ENCODE results near the gene ADNP. TPM values are rescaled to one million over a fixed set of nuclear protein-coding genes. Genes with fewer than 3 reads are reported as not detected.
"Not testable (repeated sequence)": the region's sequence is repeated elsewhere in the genome, so short reads cannot be mapped to it uniquely, and the experiment has no call there.

The ADNP gene
- polyA plus RNA-seq, 1 experiment = 36.8 TPM

GRCh38 chr20:50883856-50884255, 47.4 kb downstream of the ADNP start:
- Histone ChIP-seq H3K4me3 (ENCODE audit: low read depth, low read length) (no peak overlapping the region), H3K27me3 (ENCODE audit: control insufficient read depth, insufficient read depth, low read length) (no peaks in the 10 kb centered on the region), H3K9me3 (ENCODE audit: control insufficient read depth, insufficient read depth, low read length) (0 out of 2 replicates have a peak, but pooled peaks cover 3% of the 10 kb centered on the region), H3K27ac (ENCODE audit: low read depth, low read length) (no peak overlapping the region)
- ChIA-PET CTCF (no interaction called here), POLR2A (no interaction called here)
- no peak for DNase-seq (ENCODE audit: low read depth, low spot score)
- no peak for TF ChIP-seq CTCF (IDR thresholded peaks at IDR 0.05; ENCODE audit: low read depth, low read length)

- H3K9me3 ChIP-seq (ENCODE audit: control insufficient read depth, insufficient read depth, low read length); H3K27me3 ChIP-seq (ENCODE audit: control insufficient read depth, insufficient read depth, low read length); H3K27ac ChIP-seq (ENCODE audit: low read depth, low read length); H3K4me3 ChIP-seq (ENCODE audit: low read depth, low read length); POLR2A ChIA-PET; DNase-seq (ENCODE audit: low read depth, low spot score); CTCF ChIA-PET: not testable (repeated sequence)
Measured at GRCh38 chr20:50881759-50882424, 49.3 kb downstream of the ADNP start.

GRCh38 chr20:50879649-50880550, 51.3 kb downstream of the ADNP start:
- ChIA-PET CTCF (no interaction called here), POLR2A (no interaction called here)
- no peak for TF ChIP-seq CTCF (IDR thresholded peaks at IDR 0.05; ENCODE audit: low read depth, low read length)
- H3K4me3 ChIP-seq (ENCODE audit: low read depth, low read length) = no peak overlapping the region
- DNase-seq (ENCODE audit: low read depth, low spot score) = no peak
- H3K27me3 ChIP-seq (ENCODE audit: control insufficient read depth, insufficient read depth, low read length) = no peaks in the 10 kb centered on the region
- 0 out of 2 replicates have a peak, but pooled peaks cover 3% of the 10 kb centered on the region for H3K9me3 ChIP-seq (ENCODE audit: control insufficient read depth, insufficient read depth, low read length)
- H3K27ac ChIP-seq (ENCODE audit: low read depth, low read length) = no peak overlapping the region

GRCh38 chr20:50877232-50877743, 53.9 kb downstream of the ADNP start:
- Histone ChIP-seq H3K9me3 (ENCODE audit: control insufficient read depth, insufficient read depth, low read length) (no peaks in the 10 kb centered on the region), H3K27ac (ENCODE audit: low read depth, low read length) (no peak overlapping the region), H3K4me3 (ENCODE audit: low read depth, low read length) (no peak overlapping the region), H3K27me3 (ENCODE audit: control insufficient read depth, insufficient read depth, low read length) (no peaks in the 10 kb centered on the region)
- ChIA-PET POLR2A (no interaction called here), CTCF (no interaction called here)
- TF ChIP-seq CTCF (IDR thresholded peaks at IDR 0.05; ENCODE audit: low read depth, low read length) = no peak
- no peak for DNase-seq (ENCODE audit: low read depth, low spot score)

- no peak for DNase-seq (ENCODE audit: low read depth, low spot score)
- ChIA-PET POLR2A (interaction anchor here (1.0 kb wide), 1 partner anchor 11 kb away, joined by 5 read pairs; no protein-coding TSS in a partner anchor), CTCF (no interaction called here)
- H3K27me3 ChIP-seq (ENCODE audit: control insufficient read depth, insufficient read depth, low read length) = no peaks in the 10 kb centered on the region
- H3K27ac ChIP-seq (ENCODE audit: low read depth, low read length) = no peak overlapping the region
- no peak for TF ChIP-seq CTCF (IDR thresholded peaks at IDR 0.05; ENCODE audit: low read depth, low read length)
- no peaks in the 10 kb centered on the region for H3K9me3 ChIP-seq (ENCODE audit: control insufficient read depth, insufficient read depth, low read length)
- no peak overlapping the region for H3K4me3 ChIP-seq (ENCODE audit: low read depth, low read length)
Measured at GRCh38 chr20:50876816-50877215, 54.4 kb downstream of the ADNP start.
